Endodermal cell (in vitro differentiated cells): ENCODE data around the gene KRT16. TPM values are rescaled to one million over a fixed set of nuclear protein-coding genes. Genes with fewer than 3 reads are reported as not detected.
"Not testable (repeated sequence)": the region's sequence is repeated elsewhere in the genome, so short reads cannot be mapped to it uniquely, and the experiment has no call there.

Source experiments
- DNase-seq: peaks from one replicate; pipeline ENCODE4 v3.0.0-alpha.2; 2017
- H3K27ac ChIP-seq: 2 replicates; pipeline ENCODE4 v1.5.1; 2013; ENCODE audit warnings: mild to moderate bottlenecking, low read depth, low read length, moderate library complexity
- H3K27me3 ChIP-seq: 2 replicates; pipeline ENCODE4 v1.6.1; 2013; ENCODE audit warnings: mild to moderate bottlenecking, low read length, moderate library complexity; ENCODE audit not compliant: insufficient read depth, control insufficient read depth, poor library complexity, severe bottlenecking
- H3K36me3 ChIP-seq: 2 replicates; pipeline ENCODE4 v1.7.0; 2013; ENCODE audit warnings: mild to moderate bottlenecking, low read length, moderate library complexity; ENCODE audit not compliant: control insufficient read depth, insufficient read depth
- H3K4me1 ChIP-seq: one replicate; pipeline ENCODE4 v1.7.0; 2013; ENCODE audit warnings: low read length; ENCODE audit not compliant: control insufficient read depth, insufficient read depth
- H3K4me3 ChIP-seq: 2 replicates; pipeline ENCODE4 v1.5.1; 2013; ENCODE audit warnings: mild to moderate bottlenecking, low read length, moderate library complexity
- H3K9ac ChIP-seq: 2 replicates; pipeline ENCODE4 v1.6.1; 2013; ENCODE audit warnings: mild to moderate bottlenecking, low read length, moderate library complexity; ENCODE audit not compliant: poor library complexity, severe bottlenecking; ENCODE audit errors: extremely low read depth
- H3K9me3 ChIP-seq: 2 replicates; pipeline ENCODE4 v1.6.1; 2013; ENCODE audit warnings: mild to moderate bottlenecking, low read length, moderate library complexity; ENCODE audit not compliant: control insufficient read depth
- H3K27ac Mint-ChIP-seq: 2 replicates; pipeline ENCODE4 v1.8.0; 2020; ENCODE audit warnings: mixed read lengths
- H3K27me3 Mint-ChIP-seq: 2 replicates; pipeline ENCODE4 v1.8.0; 2021; ENCODE audit warnings: mild to moderate bottlenecking, mixed read lengths; ENCODE audit not compliant: insufficient read depth
- H3K36me3 Mint-ChIP-seq: 2 replicates; pipeline ENCODE4 v1.8.0; 2020; ENCODE audit warnings: low read depth, mixed read lengths
- H3K4me1 Mint-ChIP-seq: 2 replicates; pipeline ENCODE4 v1.8.0; 2020; ENCODE audit warnings: mixed read lengths
- H3K4me3 Mint-ChIP-seq: 2 replicates; pipeline ENCODE4 v1.8.0; 2020; ENCODE audit warnings: mild to moderate bottlenecking, moderate library complexity, mixed read lengths
- H3K9me3 Mint-ChIP-seq: 2 replicates; pipeline ENCODE4 v1.8.0; 2020; ENCODE audit warnings: mild to moderate bottlenecking, mixed read lengths
- CTCF ChIP-seq: fragments of 200-600 bp; sonication (generic); conservative IDR thresholded peaks from 2 replicates; pipeline ENCODE4 v1.5.0; 2021; ENCODE audit warnings: antibody characterized with exemption, mild to moderate bottlenecking
- WGBS, 2 experiments: methylation state at CpG; one replicate each; pipeline versions ENCODE4 v1.1.5 to v1.1.7; 2013; ENCODE audit warnings: missing lambda C conversion rate in 2 of 2, mixed read lengths in 1 of 2; ENCODE audit not compliant: insufficient coverage in 1 of 2, insufficient read length in 1 of 2; 5-methylcytosine and 5-hydroxymethylcytosine counted together
- long read RNA-seq, 4 experiments: library from polyadenylated mRNA in 2 of 4; library from RNA in 1 of 4; library from capped mRNA in 1 of 4; stranded (forward) in 3 of 4; unstranded in 1 of 4; transcript quantifications; one replicate each; pipeline ENCODE4 v2.0.0, GENCODE V29; 2020 to 2021; ENCODE audit warnings: inconsistent platforms in 1 of 4
- polyA plus RNA-seq, 2 experiments: library from polyadenylated mRNA; stranded (reverse); fragments of 50-300 nt; gene quantifications; one replicate each; pipeline ENCODE4 v1.2.3, GENCODE V29; 2013
- total RNA-seq, 2 donors: library from RNA; stranded (reverse); fragmentation: NEBNext Ultra II Directional in 1 of 2; extraction: Animal tissue kit (Norgen Biotek cat#: 25700) in 1 of 2; gene quantifications; 2 replicates in 1 of 2; 3 replicates in 1 of 2; pipeline ENCODE4 v1.2.1, GENCODE V29; 2021

Gene KRT16
- total RNA-seq, result not detected
- polyA plus RNA-seq (2013, experiment 1 of 2), result not detected
- not detected for polyA plus RNA-seq (2013, experiment 2 of 2)
- long read RNA-seq, experiment 1, result 0 reads
- long read RNA-seq, experiment 2, result 0 reads
- long read RNA-seq, experiment 3, result 0 reads
- long read RNA-seq, experiment 4, result 0 reads

- H3K27ac Mint-ChIP-seq, H3K9me3 Mint-ChIP-seq: not testable (repeated sequence)
- 71 to 87% methylated on average over 10 to 31 of the region's 31 CpGs for whole genome bisulfite sequencing, 2 experiments
Measured at GRCh38 chr17:41612376-41613160, at the start of gene KRT16. TSS of gene KRT16 (minus strand) at chr17:41612767. CDS start at chr17:41612688, 79 bp downstream.

GRCh38 chr17:41660221-41660711 lies 47.7 kb upstream of the KRT16 start:
- H3K36me3 Mint-ChIP-seq, result no peaks in the 10 kb centered on the region
- no peaks in the 10 kb centered on the region for H3K4me1 Mint-ChIP-seq
- H3K4me3 Mint-ChIP-seq, result no peak overlapping the region
- no peaks in the 10 kb centered on the region for H3K9me3 Mint-ChIP-seq
- no peak overlapping the region for H3K27ac ChIP-seq
- no peaks in the 10 kb centered on the region for H3K4me1 ChIP-seq
- TF ChIP-seq CTCF, result no peak
- no peaks in the 10 kb centered on the region for H3K9me3 ChIP-seq
- no peaks in the 10 kb centered on the region for H3K36me3 ChIP-seq
- peaks cover 25% of the 10 kb centered on the region for H3K27me3 Mint-ChIP-seq
- no peak overlapping the region for H3K4me3 ChIP-seq
- H3K27ac Mint-ChIP-seq, result no peak overlapping the region
- WGBS, 2 experiments, result 88 to 93% methylated on average over 3 to 8 of the region's 8 CpGs
- DNase-seq, result peak; percentile 66
- H3K9ac ChIP-seq, result no peak overlapping the region
- H3K27me3 ChIP-seq, result peaks cover 17% of the 10 kb centered on the region

More at GRCh38 chr17:41612376-41613160, at the start of gene KRT16:
- H3K27ac ChIP-seq, H3K9ac ChIP-seq, H3K36me3 Mint-ChIP-seq, H3K36me3 ChIP-seq, H3K4me3 Mint-ChIP-seq, H3K4me1 Mint-ChIP-seq, H3K27me3 Mint-ChIP-seq, H3K27me3 ChIP-seq, H3K9me3 ChIP-seq, H3K4me1 ChIP-seq, H3K4me3 ChIP-seq: not testable (repeated sequence)
- DNase-seq, result peak; percentile 54

GRCh38 chr17:41659427-41660212 lies 47.1 kb upstream of the KRT16 start:
- TF ChIP-seq CTCF, result no peak
- no peaks in the 10 kb centered on the region for H3K9me3 ChIP-seq
- Mint-ChIP-seq H3K27me3 (peaks cover 23% of the 10 kb centered on the region), H3K9me3 (no peaks in the 10 kb centered on the region), H3K27ac (no peak overlapping the region), H3K4me3 (no peak overlapping the region), H3K4me1 (no peaks in the 10 kb centered on the region), H3K36me3 (no peaks in the 10 kb centered on the region)
- H3K9ac ChIP-seq, result no peak overlapping the region
- DNase-seq, result peak; percentile 62
- no peaks in the 10 kb centered on the region for H3K36me3 ChIP-seq
- no peak overlapping the region for H3K27ac ChIP-seq
- no peaks in the 10 kb centered on the region for H3K4me1 ChIP-seq
- 86 to 90% methylated on average over 3 to 11 of the region's 11 CpGs for WGBS, 2 experiments
- peaks cover 13% of the 10 kb centered on the region for H3K27me3 ChIP-seq
- H3K4me3 ChIP-seq, result no peak overlapping the region
